A549 (cell line): ENCODE results near the gene ACTR3. TPM values are rescaled to one million over a fixed set of nuclear protein-coding genes. Genes with fewer than 3 reads are reported as not detected.

Experiments used
- ATAC-seq, 2 experiments: fragments of 200-7000 bp in 1 of 2; fragments of >200 bp in 1 of 2; cut with Nextera tagmentation in 1 of 2; cut with Tn5 transposase in 1 of 2; 3 replicates each; pipeline versions ENCODE4 v1.8.0 to v1.9.1; 2018 to 2020; ENCODE audit warnings: mild to moderate bottlenecking in 1 of 2, moderate library complexity in 1 of 2
- CTCF ChIA-PET: fragments of 300-600 bp; sonication (Branson Sonifier 250); formaldehyde crosslinking; extraction: SDS; loops from one replicate; lab custom pipeline; 2021; ENCODE audit warnings: antibody characterized with exemption, inconsistent platforms; lab: Yijun Ruan, JAX
- POLR2A ChIA-PET: fragments of 350-600 bp; formaldehyde crosslinking; extraction: SDS; loops from one replicate; lab custom pipeline; 2021; ENCODE audit warnings: antibody characterized with exemption, inconsistent platforms; lab: Yijun Ruan, JAX
- DNase-seq, 2 experiments: peaks; one replicate each; pipeline versions ENCODE4 v3.0.0 to v3.0.0-alpha.2; 2011 to 2016; ENCODE audit warnings: low read depth in 1 of 2, low spot score in 1 of 2
- FAIRE-seq: peaks from 2 replicates; lab custom pipeline; 2011; peaks lifted over from hg19 to GRCh38; lab: Jason Lieb, UNC
- H3K27ac ChIP-seq, 2 experiments: fragments of >200 bp; sonication (Bioruptor Twin); formaldehyde crosslinking; 3 replicates each; pipeline ENCODE4 v1.5.1; 2016 to 2017
- H3K4me1 ChIP-seq: fragments of >200 bp; sonication (Bioruptor Twin); formaldehyde crosslinking; 3 replicates; pipeline ENCODE4 v1.6.1; 2016
- H3K4me2 ChIP-seq: fragments of >200 bp; sonication (Bioruptor Twin); formaldehyde crosslinking; 3 replicates; pipeline ENCODE4 v1.6.1; 2016
- H3K4me3 ChIP-seq: fragments of >200 bp; sonication (Bioruptor Twin); formaldehyde crosslinking; 3 replicates; pipeline ENCODE4 v1.5.1; 2016
- H3K9me3 ChIP-seq: fragments of >200 bp; sonication (Bioruptor Twin); formaldehyde crosslinking; 3 replicates; pipeline ENCODE4 v1.6.1; 2016
- BHLHE40 ChIP-seq: IDR thresholded peaks from 2 replicates; pipeline ENCODE4 v1.6.1; 2012; ENCODE audit warnings: low read depth, low read length, inconsistent platforms
- CBX8 ChIP-seq: fragments of 200-600 bp; sonication (generic); IDR thresholded peaks from 2 replicates; pipeline ENCODE4 v1.6.1; 2016
- CHD2 ChIP-seq: fragments of 150-350 bp; IDR thresholded peaks from 2 replicates; pipeline ENCODE4 v1.6.1; 2014; ENCODE audit warnings: low read length; ENCODE audit not compliant: partially characterized antibody
- CTCF ChIP-seq: fragments of >200 bp; sonication (Bioruptor Twin); formaldehyde crosslinking; IDR thresholded peaks from 3 replicates; pipeline ENCODE4 v1.5.1; 2016
- E2F6 ChIP-seq: IDR thresholded peaks from 2 replicates; pipeline ENCODE4 v1.6.1; 2012; ENCODE audit warnings: low read depth, borderline replicate concordance
- EHF ChIP-seq: fragments of 250-450 bp; sonication (Bioruptor Pico); IDR thresholded peaks from 2 replicates; pipeline ENCODE4 v1.5.0; 2020; ENCODE audit warnings: mild to moderate bottlenecking
- EHMT2 ChIP-seq: fragments of 200-600 bp; sonication (generic); IDR thresholded peaks from 2 replicates; pipeline ENCODE4 v1.6.1; 2016; ENCODE audit warnings: antibody characterized with exemption, low read depth, mild to moderate bottlenecking, moderate library complexity
- ELK1 ChIP-seq: fragments of 150-350 bp; IDR thresholded peaks from 2 replicates; pipeline ENCODE4 v1.6.1; 2014; ENCODE audit warnings: low read depth, mild to moderate bottlenecking, low read length
- EP300 ChIP-seq, 2 experiments: fragments of >200 bp; sonication (Bioruptor Twin); formaldehyde crosslinking; IDR thresholded peaks; 2 replicates in 1 of 2; 3 replicates in 1 of 2; pipeline ENCODE4 v1.6.1; 2016 to 2017
- ESRRA ChIP-seq: fragments of 150-350 bp; IDR thresholded peaks from 2 replicates; pipeline ENCODE4 v1.6.1; 2014; ENCODE audit warnings: mild to moderate bottlenecking, low read length, borderline replicate concordance
- FOXS1 ChIP-seq: fragments of 250-450 bp; sonication (Bioruptor Pico); IDR thresholded peaks from 2 replicates; pipeline ENCODE4 v1.5.0; 2020; ENCODE audit warnings: mild to moderate bottlenecking, moderate library complexity
- GATA3 ChIP-seq: IDR thresholded peaks from 2 replicates; pipeline ENCODE4 v1.6.1; 2012; ENCODE audit warnings: borderline replicate concordance
- HDAC2 ChIP-seq: fragments of 200-600 bp; sonication (generic); IDR thresholded peaks from 2 replicates; pipeline ENCODE4 v1.6.1; 2016
- HEYL ChIP-seq: fragments of 250-450 bp; sonication (Bioruptor Pico); IDR thresholded peaks from 2 replicates; pipeline ENCODE4 v1.8.0; 2021; ENCODE audit warnings: mild to moderate bottlenecking, moderate library complexity
- JUNB ChIP-seq: fragments of >200 bp; sonication (Bioruptor Twin); formaldehyde crosslinking; IDR thresholded peaks from 2 replicates; pipeline ENCODE4 v1.6.1; 2016
- MAFK ChIP-seq: fragments of 450-650 bp; IDR thresholded peaks from 2 replicates; pipeline ENCODE4 v1.6.1; 2014; ENCODE audit not compliant: partially characterized antibody
- MAZ ChIP-seq: fragments of 150-350 bp; IDR thresholded peaks from 2 replicates; pipeline ENCODE4 v1.6.1; 2014; ENCODE audit warnings: antibody characterized with exemption, low read depth, low read length, borderline replicate concordance
- NFE2L2 ChIP-seq: fragments of 150-350 bp; conservative IDR thresholded peaks from 2 replicates; pipeline ENCODE4 v1.6.1; 2014; ENCODE audit warnings: low read length
- NPAS2 ChIP-seq: fragments of 250-450 bp; sonication (Bioruptor Pico); IDR thresholded peaks from 2 replicates; pipeline ENCODE4 v1.8.0; 2022; ENCODE audit warnings: mild to moderate bottlenecking, moderate library complexity, borderline replicate concordance
- PHF8 ChIP-seq: fragments of 200-600 bp; sonication (generic); IDR thresholded peaks from 2 replicates; pipeline ENCODE4 v1.6.1; 2016; ENCODE audit warnings: low read depth, mild to moderate bottlenecking, antibody characterized with exemption, moderate library complexity, borderline replicate concordance
- RARB ChIP-seq: fragments of 250-450 bp; sonication (Bioruptor Pico); IDR thresholded peaks from 2 replicates; pipeline ENCODE4 v1.8.0; 2021; ENCODE audit warnings: mild to moderate bottlenecking, moderate library complexity
- RCOR1 ChIP-seq: fragments of 150-350 bp; IDR thresholded peaks from 2 replicates; pipeline ENCODE4 v1.6.1; 2014; ENCODE audit warnings: antibody characterized with exemption, low read length, low read depth
- RNF2 ChIP-seq: fragments of 200-600 bp; sonication (generic); IDR thresholded peaks from 2 replicates; pipeline ENCODE4 v1.6.1; 2016; ENCODE audit warnings: low read depth, mild to moderate bottlenecking, antibody characterized with exemption, moderate library complexity, borderline replicate concordance
- SMC3 ChIP-seq: fragments of >200 bp; sonication (Bioruptor Twin); formaldehyde crosslinking; IDR thresholded peaks from 3 replicates; pipeline ENCODE4 v1.6.1; 2018; ENCODE audit warnings: inconsistent platforms
- SREBF2 ChIP-seq: fragments of 450-650 bp; IDR thresholded peaks from 2 replicates; pipeline ENCODE4 v1.6.1; 2014; ENCODE audit warnings: mild to moderate bottlenecking, moderate library complexity
- TFCP2L1 ChIP-seq: fragments of 250-450 bp; sonication (Bioruptor Pico); IDR thresholded peaks from 2 replicates; pipeline ENCODE4 v1.5.0; 2021; ENCODE audit warnings: mild to moderate bottlenecking
- ZFP36 ChIP-seq: fragments of 450-650 bp; IDR thresholded peaks from 2 replicates; pipeline ENCODE4 v1.6.1; 2014; ENCODE audit warnings: borderline replicate concordance; ENCODE audit not compliant: partially characterized antibody
- ZNF302 ChIP-seq: fragments of 250-450 bp; sonication (Bioruptor Pico); IDR thresholded peaks from 2 replicates; pipeline ENCODE4 v1.9.0; 2021; ENCODE audit warnings: inconsistent platforms, mild to moderate bottlenecking, moderate library complexity
- WGBS: methylation state at CpG from one replicate; pipeline ENCODE4 v1.1.6; 2017; ENCODE audit errors: missing lambda C conversion rate; 5-methylcytosine and 5-hydroxymethylcytosine counted together
- polyA plus RNA-seq, 4 experiments: library from polyadenylated mRNA; depleted of rRNA in 3 of 4; stranded (reverse); fragments of >200 nt; fragmentation: RNase III in 1 of 4; extraction: RNeasy Plus Mini Kit Qiagen cat#74134 plus additional on column Dnase treatment in 1 of 4; gene quantifications; 2 replicates in 3 of 4; 3 replicates in 1 of 4; pipeline ENCODE4 v1.2.3, GENCODE V29; 2011 to 2017

The ACTR3 gene
- polyA plus RNA-seq, 2 of the 4 experiments (the other 2 are of a cell fraction): 359 to 412 TPM

GRCh38 chr2:113910110-113910717 is 20.3 kb downstream of the ACTR3 start (continued):
- TF ChIP-seq ELK1: no peak

GRCh38 chr2:113910967-113911678 is 21.2 kb downstream of the ACTR3 start:
- ATAC-seq: peak; percentile 47 to 50; a peak in 4 of 6 replicates
- Histone ChIP-seq H3K27ac (no peak overlapping the region), H3K4me2 (no peak overlapping the region), H3K4me3 (no peak overlapping the region), H3K4me1 (peaks cover 12% of the 10 kb centered on the region), H3K9me3 (peaks cover 4% of the 10 kb centered on the region; the same call in 2 of the 3 replicates)
- POLR2A ChIA-PET: no interaction called here
- TF ChIP-seq MAZ (no peak), BHLHE40 (no peak), ZNF302 (CRISPR knock-in tag) (no peak), NFE2L2 (no peak), FOXS1 (no peak)
- whole genome bisulfite sequencing: 82% methylated on average over 6 of the region's 6 CpGs
- DNase-seq: no peak
- CTCF ChIA-PET: interaction anchor here (1.4 kb wide), 1 partner anchor 35 kb away, joined by 4 read pairs; no protein-coding TSS in a partner anchor
- no peak for FAIRE-seq

- ChIA-PET CTCF (no interaction called here), POLR2A (no interaction called here)
- no peak for ATAC-seq
- no peak overlapping the region for H3K27ac ChIP-seq
- no peaks in the 10 kb centered on the region for H3K9me3 ChIP-seq
- DNase-seq: no peak
- 86% methylated on average over 10 of the region's 10 CpGs for WGBS
- no peak overlapping the region for H3K4me2 ChIP-seq
- TF ChIP-seq HDAC2 (no peak), BHLHE40 (no peak), EP300 (IDR thresholded peaks at IDR 0.05) (no peak), TFCP2L1 (CRISPR knock-in tag) (no peak), MAFK (peak; percentile 49), SMC3 (no peak)
- no peak for FAIRE-seq
- H3K4me3 ChIP-seq: no peak overlapping the region
- H3K4me1 ChIP-seq: peaks cover 8% of the 10 kb centered on the region
Measured at GRCh38 chr2:113915082-113915819, 25.4 kb downstream of the ACTR3 start.

GRCh38 chr2:113918229-113918628 is 28.3 kb downstream of the ACTR3 start:
- no peak for FAIRE-seq
- ChIA-PET POLR2A (interaction anchor here (1.1 kb wide), 1 partner anchor 161 kb away, joined by 3 read pairs; no protein-coding TSS in a partner anchor), CTCF (no interaction called here)
- no peak overlapping the region for H3K4me2 ChIP-seq
- no peaks in the 10 kb centered on the region for H3K9me3 ChIP-seq
- no peak for DNase-seq
- ATAC-seq: no peak
- TF ChIP-seq SREBF2 (no peak), ZFP36 (no peak), RARB (no peak), EHMT2 (no peak), JUNB (no peak), E2F6 (no peak), GATA3 (no peak), CHD2 (no peak), HEYL (CRISPR knock-in tag) (no peak), PHF8 (no peak), CTCF (no peak), RNF2 (no peak), NPAS2 (CRISPR knock-in tag) (no peak), RCOR1 (no peak), CBX8 (no peak), FOXS1 (no peak), BHLHE40 (no peak), ESRRA (no peak), ZNF302 (CRISPR knock-in tag) (no peak), EHF (CRISPR knock-in tag) (no peak)
- no peaks in the 10 kb centered on the region for H3K4me1 ChIP-seq
- WGBS: 94% methylated on average over 1 of the region's 1 CpG
- no peak overlapping the region for H3K4me3 ChIP-seq
- H3K27ac ChIP-seq: no peak overlapping the region
